Ovary (tissue), 3 donors: ENCODE data around the gene ATP8B4.

Source experiments
- EP300 ChIP-seq: sonication (generic); formaldehyde crosslinking; IDR thresholded peaks from one replicate; pipeline ENCODE4 v1.6.1; 2017; ENCODE audit warnings: antibody characterized with exemption
- POLR2A ChIP-seq: fragments of 450-650 bp; IDR thresholded peaks from one replicate; pipeline ENCODE4 v1.6.1; 2017; ENCODE audit warnings: antibody characterized with exemption, mild to moderate bottlenecking, moderate library complexity
- TF ChIP-seq, protein P1 (sequence below), 3 donors: fragments of 450-650 bp in 2 of 3; fragments of 200-600 bp in 1 of 3; IDR thresholded peaks; one replicate each; pipeline versions ENCODE4 v1.5.1 to v1.8.0; 2016 to 2022; ENCODE audit warnings: antibody characterized with exemption in 3 of 3, mild to moderate bottlenecking in 1 of 3
- donor health status: DM: no; HTN: no; CAD: no.

DNA sequence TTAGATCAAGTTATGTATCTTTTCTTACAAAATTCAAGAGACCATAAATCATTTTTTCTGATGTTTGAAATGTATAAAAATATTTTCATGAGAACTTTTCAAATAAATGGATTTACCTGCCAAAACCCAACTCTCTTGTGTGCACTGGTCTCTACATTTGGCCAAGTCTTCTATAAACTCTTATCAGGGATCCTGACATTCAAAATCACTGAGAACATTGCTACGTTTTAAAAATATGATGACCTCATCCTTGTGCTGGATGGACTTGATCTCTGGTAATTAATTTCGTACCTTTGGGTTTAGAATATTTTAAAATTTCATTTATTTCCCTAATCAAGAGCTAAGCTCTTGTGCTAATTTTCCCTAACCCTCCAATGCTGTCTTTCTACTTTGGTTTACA lies 127.4 kb downstream of the ATP8B4 start:
- TF ChIP-seq, protein P1, sequence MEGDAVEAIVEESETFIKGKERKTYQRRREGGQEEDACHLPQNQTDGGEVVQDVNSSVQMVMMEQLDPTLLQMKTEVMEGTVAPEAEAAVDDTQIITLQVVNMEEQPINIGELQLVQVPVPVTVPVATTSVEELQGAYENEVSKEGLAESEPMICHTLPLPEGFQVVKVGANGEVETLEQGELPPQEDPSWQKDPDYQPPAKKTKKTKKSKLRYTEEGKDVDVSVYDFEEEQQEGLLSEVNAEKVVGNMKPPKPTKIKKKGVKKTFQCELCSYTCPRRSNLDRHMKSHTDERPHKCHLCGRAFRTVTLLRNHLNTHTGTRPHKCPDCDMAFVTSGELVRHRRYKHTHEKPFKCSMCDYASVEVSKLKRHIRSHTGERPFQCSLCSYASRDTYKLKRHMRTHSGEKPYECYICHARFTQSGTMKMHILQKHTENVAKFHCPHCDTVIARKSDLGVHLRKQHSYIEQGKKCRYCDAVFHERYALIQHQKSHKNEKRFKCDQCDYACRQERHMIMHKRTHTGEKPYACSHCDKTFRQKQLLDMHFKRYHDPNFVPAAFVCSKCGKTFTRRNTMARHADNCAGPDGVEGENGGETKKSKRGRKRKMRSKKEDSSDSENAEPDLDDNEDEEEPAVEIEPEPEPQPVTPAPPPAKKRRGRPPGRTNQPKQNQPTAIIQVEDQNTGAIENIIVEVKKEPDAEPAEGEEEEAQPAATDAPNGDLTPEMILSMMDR (IDR thresholded peaks at IDR 0.05), result no peak
- TF ChIP-seq POLR2A (no peak), EP300 (no peak)
